HUDEP-2 (cell line): ENCODE measurements around the gene NRN1.

Source experiments
- DNase-seq, 76 experiments: peaks; one replicate each; lab custom pipeline; 2025; ENCODE audit not compliant: unreplicated experiment in 76 of 76; lab: John Stamatoyannopoulos, UW

The NRN1 gene

DNA sequence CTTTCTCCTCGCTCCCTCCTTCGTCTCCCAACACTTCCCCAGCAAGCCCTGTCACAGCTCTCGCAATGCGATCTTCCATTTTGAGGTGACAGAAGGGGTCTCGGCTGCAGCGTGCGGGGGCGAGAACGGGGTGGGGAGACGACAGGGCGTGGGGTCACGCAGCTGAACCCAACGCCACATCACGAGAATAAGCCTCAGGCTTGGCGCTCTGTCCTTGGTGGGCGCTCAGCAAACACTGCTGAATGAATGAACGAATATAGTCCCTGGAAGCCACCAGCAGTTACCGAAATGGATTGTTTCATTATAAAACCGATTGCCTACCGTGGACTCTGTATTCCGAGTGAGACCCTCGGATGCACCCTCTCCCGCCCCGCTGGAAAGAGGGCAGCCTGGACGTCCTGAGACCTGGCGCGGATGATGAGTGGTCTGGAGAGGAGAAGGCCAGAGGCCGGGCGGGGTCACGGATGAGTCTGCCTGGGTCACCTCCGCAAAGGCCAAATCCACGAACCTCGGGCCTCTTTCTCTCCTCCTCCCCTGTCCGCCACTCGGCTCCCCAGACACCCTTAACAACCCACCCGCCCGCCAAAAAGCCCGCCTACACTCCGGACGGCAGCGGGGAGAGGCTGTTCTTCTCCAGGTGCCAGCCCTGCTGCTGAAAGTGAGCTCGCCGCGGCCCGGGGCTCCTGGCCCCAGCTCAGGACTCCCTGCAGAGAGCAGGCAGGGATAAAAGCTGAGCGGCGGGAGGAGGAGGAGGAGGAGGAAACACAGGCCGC, 3.7 kb downstream of the NRN1 start:
- no peak for DNase-seq

DNA sequence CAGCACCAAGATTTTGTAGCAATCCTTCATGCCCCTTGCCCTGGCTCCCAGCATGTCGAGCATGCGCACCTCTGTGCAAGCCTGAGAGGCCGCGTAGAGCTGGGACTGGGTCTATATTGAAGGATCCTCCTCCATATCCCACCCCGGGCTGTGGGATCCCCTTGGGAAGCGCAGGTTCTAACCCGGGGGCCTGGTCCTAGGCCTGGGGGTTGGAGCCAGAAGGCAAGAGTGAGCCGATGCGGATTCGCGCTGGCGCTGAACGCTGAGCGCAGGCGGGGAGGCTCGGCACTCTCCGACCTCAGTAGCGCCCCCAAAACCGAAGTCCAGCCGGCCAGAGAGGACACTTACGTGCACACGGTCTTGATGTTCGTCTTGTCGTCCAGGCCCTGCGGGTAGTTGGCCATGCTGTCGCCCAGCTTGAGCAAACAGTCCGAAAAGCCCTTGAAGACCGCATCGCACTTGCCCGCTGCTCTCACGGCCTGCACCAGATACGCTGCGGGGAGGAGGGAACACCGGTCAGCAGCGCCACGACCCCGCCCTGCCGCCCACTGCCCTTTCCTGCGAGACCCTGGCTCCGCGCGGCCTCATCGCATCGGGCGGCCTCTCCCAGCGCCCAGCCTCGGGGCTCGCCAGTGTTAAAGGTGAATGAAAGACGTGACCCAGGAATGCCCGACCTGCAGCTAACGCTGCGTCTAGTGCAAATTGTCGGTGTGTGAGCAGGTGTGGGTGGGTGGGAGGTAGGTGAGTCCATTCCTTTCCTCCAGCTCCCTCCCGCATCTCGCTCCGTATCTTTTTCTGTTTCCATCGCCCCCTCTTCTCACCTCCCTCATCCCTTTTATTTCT, 4.5 kb downstream of the NRN1 start:
- DNase-seq: no peak

DNA sequence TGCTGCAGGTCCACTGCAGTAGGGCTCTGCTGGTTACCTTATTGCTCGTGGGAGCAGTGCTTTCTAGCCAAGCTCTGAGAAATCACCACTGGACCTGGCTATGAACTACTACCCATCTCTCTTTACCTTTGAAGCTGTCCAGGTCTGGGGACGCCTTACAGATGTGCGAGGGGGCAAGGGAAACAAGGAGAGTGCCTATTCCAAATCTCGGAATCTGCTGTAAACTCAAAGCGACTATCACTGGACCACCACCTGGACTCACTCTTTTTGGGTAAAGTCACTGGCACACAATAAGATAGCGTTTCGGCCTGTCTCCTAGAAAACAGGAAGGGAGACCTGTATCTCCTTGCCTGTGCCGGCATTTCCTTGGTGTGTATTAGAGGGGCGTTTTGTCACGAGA, 5.3 kb downstream of the NRN1 start:
- DNase-seq: no peak

DNA sequence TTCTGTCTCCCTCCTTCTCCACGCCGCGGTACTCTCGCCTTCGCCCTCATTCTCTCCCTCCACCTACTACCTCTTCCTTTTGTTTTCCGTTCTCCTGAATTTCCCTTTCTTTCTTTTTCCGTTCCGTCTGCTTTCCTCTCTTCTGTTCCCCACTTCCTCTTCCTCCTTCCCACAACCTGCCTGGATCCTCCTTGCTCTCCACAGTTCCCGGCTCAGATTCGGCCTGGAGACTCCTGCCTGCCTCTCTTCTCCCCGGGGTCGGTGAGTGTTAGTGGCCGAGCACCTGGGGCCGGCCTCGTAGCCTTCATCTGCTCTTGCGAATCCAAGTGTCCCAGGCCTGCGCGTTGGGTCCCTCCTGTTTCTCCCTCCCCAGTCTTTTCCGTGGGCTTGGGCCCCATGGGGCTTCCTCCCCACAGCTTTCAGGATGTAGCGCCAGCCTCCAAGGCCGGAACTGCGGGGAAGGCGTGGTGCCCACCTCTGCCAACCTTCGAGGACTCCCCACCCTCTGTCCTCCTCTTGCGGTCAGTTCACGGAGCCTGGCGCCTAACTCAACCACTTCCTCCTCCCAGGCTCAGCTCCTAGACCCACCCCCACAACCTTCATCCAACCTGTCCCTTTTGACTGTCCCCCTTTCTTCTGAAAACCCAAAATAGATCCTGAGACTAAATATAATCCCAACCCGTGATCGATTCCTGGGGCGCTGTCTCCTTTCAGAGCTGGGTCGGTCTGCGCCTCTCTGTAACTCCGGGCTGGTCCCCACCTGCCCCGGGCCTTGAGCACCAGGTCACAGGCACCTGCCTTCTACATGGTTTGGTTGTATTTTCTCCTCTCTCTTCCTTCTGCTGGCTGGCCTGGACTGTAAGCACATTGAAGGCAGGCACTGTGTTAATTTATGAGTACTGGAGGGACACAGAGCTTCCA, 6.8 kb downstream of the NRN1 start:
- DNase-seq: no peak

DNA sequence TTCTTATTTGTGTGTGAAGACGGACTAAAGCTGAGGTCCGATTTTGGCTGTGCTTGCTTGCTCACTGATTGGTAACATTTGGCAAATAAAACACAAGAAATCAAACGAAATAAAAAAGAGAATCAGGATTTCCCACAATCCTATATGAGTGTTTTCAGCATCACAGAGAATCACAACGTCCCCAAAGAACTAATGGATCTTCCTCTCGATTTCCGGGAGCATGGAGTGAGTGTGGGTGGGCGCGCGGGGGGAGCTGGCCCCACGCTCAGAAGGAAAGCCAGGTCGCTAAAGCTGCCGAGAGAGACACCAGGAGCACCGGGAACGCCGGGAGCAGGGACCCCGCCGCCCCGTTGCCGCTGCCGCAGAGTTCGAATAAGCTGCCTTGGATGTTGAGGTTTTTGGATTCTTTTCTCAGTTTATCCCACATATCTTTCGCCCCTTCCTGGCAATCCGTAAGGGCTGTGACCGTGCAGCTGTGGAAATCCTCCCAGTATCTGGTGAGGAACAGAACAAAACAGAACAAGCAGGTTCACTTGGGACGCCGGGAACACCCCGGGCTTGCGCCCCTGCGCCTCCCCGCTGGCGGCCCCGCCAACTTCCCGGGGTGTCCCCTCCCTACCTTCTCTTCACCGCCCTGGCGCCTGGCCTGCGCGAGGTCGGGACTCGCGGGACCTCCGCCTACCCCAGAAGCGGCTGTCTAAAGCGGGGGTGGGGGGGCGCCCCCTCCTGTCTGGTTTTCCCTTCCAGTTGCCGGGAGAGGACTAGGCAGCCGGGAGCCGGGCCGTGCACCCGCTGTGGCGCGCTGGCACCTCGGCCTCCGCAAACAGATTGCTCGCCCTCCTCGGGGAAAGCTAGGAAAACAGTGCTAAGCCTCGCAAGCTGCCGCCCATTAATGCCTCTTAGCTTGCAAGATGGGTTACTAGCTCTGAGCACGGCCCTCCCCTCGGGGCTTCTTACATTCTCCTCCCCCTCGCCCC, 7.7 kb downstream of the NRN1 start:
- DNase-seq: no peak

DNA sequence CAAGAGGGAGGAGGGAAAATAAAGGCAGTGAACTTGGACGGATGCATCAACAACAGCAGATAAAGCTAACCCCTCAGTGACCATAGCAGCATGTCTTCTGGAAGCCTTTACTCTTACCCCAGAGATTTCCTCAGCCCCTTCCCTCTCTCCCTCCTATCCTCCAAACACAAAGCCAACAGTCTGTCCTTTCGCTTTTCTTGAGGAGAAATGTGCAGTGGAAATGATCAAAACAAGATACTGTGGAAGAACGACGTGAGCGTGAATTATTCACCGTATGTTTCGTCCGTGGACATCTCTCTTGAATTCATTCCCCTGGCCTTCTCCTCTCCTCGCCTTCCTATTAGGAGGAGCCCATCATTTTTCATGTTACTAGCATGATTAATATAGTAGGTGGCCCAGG, 8.5 kb downstream of the NRN1 start:
- DNase-seq: no peak

DNA sequence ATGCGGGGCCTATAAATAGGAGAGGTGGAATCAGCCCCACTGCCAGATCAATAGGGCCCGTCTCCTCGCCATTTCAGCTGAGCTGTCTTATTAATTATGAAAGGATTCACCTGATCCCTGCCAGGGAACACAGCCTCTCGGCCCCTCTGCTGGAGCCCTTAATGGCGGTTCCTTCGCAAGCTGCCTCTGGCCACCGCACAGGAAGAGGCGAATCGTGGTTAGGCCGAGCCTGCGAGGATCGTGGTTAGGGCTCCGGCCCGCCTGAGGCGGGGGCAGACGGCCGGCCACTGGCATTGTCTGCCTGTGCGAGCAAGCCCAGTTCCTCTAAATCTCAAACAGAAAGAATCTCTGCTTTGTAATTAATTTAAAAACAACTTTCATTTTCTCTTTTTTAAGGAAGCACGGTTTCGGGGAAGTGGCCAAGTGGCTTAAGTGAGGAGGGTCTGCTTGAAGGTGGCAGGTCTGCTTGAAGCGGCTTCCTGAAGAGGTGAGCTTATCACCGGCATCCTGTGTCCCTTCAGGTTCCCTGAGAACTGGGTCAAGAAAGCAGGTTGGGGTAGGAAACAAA, 9.2 kb downstream of the NRN1 start:
- no peak for DNase-seq

DNA sequence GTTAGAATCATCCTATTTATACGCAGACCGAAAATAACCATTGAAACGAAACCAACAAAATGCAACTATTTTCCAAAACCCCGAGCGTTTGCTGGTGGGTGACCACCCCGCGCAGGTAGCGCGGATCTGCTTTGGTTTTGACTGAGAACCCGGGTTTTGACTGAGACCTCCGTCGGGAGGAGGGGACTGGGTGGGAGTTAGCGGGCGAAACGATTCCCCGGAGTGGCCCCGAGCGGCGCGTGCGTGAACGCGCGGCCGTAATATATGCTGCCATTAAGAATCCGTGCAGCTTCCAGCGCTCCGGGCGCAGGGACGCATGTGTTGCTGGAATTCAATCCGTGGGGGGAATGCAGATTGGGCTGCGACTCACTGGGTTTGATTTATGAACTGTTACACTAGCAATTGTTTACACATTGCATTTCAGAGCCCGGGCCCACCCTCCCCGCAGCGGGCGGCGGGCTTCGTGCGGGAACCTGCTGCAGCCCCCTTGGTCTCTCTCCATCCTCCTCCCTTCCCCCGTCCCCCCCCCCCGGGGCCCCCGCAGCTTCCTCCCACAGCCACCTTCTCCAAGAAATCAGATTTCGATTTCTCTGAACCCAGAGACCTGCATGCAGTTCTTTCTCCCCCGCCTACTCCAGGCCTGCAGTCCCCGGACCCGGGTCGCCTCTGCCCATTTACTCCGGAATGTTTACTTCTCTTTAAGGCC, 9.9 kb downstream of the NRN1 start:
- DNase-seq: no peak

DNA sequence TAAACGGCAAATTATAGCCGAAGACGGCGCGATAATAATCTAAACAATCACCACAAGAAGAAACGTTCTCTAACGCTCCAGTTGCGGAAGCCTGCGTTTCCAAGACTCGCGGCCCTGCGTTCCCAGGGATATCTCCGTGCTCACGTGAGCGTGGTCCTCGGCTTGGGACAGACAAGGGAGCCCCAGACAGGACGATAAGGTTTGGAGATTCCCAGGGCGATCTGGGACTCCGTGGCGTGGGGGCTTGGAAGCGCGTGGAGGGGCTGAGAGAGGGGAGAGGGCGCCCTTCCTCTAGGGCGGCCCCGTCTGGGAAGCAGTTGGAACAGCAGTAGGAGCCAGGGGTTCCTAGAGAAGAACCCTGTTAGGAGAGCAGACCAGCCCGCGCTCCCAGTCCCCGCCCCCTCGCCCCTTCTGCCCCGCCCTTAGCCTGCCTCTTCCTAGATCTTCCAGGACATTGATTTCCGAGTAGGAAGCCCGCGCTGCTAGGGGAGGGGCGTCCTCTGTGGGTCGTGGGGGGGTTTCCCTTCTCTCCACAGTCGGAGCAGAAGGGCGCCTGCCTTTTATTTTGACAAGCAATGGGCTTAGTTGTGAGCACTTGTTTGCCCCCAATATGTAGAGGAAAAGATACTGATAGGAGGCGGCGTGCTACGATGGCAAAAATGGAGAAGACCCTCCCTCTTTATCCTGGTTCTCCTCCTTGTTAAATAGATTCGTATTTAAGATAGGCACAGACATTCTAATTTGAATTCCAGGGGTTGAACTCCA, 10.6 kb downstream of the NRN1 start:
- DNase-seq: no peak

DNA sequence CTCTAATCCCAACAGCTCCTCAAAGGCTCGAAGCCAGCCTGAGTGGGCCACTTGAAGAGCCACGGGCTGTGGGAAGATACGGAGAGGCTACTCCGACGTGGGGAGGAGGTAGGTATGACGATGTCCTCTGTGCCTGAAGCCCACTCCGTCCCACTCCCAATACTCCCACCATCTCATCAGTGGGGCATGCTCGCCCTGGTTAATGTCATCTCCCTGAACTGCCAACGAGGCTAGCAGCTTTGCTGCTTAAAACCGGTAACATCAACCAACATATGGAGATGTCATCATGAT, 11.1 kb downstream of the NRN1 start:
- no peak for DNase-seq

DNA sequence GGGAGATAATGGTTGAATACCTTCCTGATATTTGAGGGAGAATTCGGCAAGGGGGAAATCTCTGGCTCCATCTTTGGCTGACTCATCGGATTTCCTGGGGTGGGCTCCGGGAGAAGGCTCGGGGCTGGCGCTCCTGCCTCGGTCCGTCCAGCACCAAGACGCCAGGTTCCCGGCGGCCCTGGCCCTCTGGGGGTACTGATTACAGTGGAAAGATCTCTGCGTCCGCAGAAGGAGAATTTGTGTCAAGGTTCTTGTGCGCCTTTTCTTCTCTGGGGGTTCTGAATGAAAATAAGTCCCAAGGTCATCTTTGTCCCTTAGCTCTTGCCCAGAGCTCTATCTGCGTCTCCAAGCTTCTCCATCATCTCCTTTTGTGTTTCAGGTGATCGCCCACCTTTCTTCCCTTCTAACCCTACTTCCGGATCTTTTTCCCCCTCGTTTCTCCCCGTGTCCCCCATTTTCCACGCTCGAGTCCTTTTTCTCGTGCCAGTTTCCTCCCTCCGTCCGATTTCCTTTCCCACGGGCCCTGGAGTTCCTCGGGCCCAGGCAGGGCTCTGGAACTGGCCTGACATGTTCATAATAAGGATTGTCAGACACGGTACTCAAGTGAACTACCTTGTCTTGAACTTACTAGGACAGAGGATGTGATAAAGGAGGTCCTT, 11.6 kb downstream of the NRN1 start:
- DNase-seq: no peak

DNA sequence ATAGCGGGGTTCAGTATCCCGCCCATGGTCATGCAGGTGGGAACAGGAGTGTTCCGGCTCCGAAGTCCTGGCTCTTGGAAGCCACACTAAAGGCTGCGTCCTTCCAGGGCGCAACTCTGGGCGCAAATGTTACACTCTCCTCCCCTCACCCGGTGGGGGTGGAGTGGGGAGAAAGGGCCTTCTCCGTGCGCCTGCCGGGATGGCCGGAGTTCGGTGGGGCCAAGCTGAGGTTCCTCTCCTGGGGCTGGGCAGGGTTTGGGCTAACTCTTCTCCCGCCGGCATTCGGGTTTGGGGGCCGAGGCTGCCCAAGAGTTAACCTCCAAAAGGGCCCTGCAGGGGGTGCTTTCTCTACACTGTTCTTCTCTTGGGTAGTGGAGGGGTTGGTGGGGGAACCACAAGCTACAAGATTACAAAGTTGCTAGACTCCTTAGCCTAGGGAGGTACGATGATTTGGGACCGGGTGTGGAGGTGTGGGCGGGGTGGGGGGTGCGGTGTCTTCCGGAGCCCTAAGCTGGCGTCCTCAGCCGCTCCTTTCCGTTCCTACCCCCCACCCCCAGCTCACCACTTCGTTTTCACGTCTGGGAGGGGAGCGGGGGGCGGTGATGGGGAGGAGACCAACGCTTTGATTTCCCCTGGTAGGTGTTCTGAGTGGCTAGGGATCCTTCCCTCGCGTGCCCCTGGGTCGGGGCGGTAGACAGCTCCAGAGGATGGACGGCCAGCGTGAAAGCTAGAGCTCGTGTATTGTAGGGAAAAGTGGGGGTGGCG, 12.3 kb downstream of the NRN1 start:
- DNase-seq: no peak

DNA sequence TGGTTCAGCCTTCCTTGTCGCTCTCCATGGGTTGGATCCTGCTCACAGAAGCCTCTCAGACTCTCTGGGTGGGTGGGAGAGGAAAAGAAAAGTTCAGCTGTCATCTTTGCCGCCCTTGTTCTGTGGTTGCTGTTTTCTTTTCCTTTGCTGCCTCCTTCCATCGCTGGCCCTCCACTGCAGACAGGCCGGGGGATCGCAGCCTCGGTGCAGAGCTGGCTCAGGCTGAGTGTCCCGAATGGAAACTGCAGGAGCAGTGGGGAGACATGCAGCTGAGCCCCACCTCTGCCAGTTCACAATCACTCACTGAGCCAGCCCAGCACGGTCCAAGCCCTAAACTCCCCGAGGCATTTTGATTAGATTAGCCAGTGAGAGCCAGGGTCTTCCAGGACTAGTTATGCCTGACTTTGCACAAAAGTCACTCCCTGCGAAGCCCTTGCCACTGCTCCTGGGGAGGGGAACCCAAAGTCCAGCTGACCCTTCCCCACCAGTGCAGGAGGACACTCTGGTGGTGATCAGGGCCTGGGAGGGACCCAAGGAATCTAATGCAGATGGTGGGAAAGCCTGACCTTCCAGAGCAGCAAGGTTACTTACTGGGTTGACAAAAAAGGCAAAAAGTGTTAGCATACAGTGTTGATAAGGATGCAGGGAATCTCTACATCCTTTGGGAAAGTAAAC, 14.0 kb downstream of the NRN1 start:
- no peak for DNase-seq

DNA sequence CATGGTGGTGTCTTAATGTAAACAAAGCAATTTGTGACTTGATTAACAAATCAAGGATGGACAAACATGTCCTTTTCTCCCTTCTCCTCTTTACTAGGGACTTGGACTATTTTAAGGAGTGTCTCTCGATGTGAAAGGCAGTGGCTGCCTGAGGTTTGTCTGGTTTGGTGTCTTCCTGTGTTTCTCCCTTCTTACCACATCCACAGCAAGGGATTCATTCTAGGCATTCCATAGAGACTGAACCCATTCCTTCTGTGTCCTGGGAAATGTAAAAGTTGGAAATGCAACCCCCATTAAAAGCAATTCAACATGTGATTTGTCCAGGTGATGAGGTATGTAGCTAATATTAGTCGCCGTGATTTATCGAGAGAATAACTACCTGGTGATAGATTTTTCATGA, 15.9 kb downstream of the NRN1 start:
- DNase-seq: no peak

DNA sequence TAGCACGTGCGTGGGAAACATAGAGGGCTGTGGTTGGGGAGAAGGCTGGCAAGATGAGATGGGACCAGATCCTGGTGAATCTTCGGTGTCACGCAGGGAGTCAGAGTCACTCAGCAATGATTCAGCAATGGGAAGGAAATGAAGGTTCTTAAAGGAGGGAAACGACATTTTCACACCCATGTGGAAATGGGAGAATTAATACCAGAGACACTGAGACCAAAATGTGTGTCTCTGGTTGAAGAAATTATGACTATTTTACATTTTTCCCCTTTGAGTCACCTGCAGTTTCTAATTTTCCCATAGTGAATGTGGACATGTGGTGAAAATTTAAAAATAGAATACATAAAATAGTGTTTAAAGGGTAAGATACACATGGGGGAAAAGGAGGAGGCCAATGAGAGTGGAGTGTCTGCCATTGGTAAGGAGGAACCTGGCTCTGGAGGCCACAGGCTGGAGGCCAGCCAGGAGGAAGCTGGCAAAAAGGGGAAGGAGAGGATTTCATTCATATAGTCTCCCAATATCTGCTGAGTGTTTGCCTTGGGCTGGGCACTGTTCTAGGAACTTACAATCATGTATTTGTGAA, 17.5 kb downstream of the NRN1 start:
- DNase-seq: no peak

DNA sequence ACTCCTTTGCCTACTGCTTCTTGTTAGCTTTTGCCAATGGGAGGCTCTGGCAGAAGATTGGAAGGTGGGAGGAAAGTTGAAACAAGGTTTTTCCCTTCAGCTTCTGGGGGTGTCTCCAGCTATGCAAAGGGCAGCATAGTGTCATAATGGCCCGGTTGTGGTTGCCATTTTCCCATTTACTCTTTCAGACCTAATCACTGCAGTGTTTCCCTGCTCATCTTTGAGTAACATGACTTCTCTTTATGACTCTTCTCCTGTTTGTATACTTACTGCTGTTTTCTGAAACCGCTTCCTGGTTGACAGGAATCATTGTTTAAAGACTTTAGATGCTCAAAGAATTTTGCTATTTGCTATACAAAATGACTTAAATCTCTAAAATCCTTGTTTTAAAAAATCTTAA, 19.9 kb downstream of the NRN1 start:
- DNase-seq: no peak
